H9 (cell line): ENCODE results near the gene FCMR. TPM values are rescaled to one million over a fixed set of nuclear protein-coding genes. Genes with fewer than 3 reads are reported as not detected.

Experiments used
- DNase-seq: peaks from one replicate; pipeline ENCODE4 v3.0.0-alpha.2; 2017
- H2AFZ ChIP-seq: one replicate; pipeline ENCODE4 v1.6.1; 2013; ENCODE audit warnings: mild to moderate bottlenecking, low read length, control low read depth, moderate library complexity
- H2AK5ac ChIP-seq: 2 replicates; pipeline ENCODE4 v1.6.1; 2013; ENCODE audit warnings: low read length, control low read depth, mixed read lengths; ENCODE audit not compliant: insufficient read length
- H2BK120ac ChIP-seq: one replicate; pipeline ENCODE4 v1.6.1; 2013; ENCODE audit warnings: low read depth, mild to moderate bottlenecking, low read length, control low read depth, inconsistent platforms; ENCODE audit not compliant: poor library complexity, severe bottlenecking
- H2BK12ac ChIP-seq: 2 replicates; pipeline ENCODE4 v1.6.1; 2013; ENCODE audit warnings: low read length, control low read depth, mixed read lengths, low read depth; ENCODE audit not compliant: insufficient read length
- H2BK15ac ChIP-seq: 2 replicates; pipeline ENCODE4 v1.6.1; 2013; ENCODE audit warnings: low read depth, low read length, control low read depth
- H2BK20ac ChIP-seq: one replicate; pipeline ENCODE4 v1.6.1; 2013; ENCODE audit warnings: low read depth, mild to moderate bottlenecking, low read length, control low read depth, inconsistent platforms; ENCODE audit not compliant: poor library complexity, severe bottlenecking
- H2BK5ac ChIP-seq: 2 replicates; pipeline ENCODE4 v1.6.1; 2013; ENCODE audit warnings: low read length, control low read depth, mixed read lengths; ENCODE audit not compliant: insufficient read length
- H3K14ac ChIP-seq: 2 replicates; pipeline ENCODE4 v1.6.1; 2013; ENCODE audit warnings: low read length, control low read depth; ENCODE audit not compliant: insufficient read depth
- H3K18ac ChIP-seq: 2 replicates; pipeline ENCODE4 v1.6.1; 2013; ENCODE audit warnings: low read depth, mild to moderate bottlenecking, mixed read lengths, low read length, control low read depth; ENCODE audit not compliant: insufficient read length
- H3K23ac ChIP-seq: 2 replicates; pipeline ENCODE4 v1.6.1; 2013; ENCODE audit warnings: low read length, control low read depth, mixed read lengths, low read depth; ENCODE audit not compliant: insufficient read length
- H3K23me2 ChIP-seq: 2 replicates; pipeline ENCODE4 v1.6.1; 2013; ENCODE audit warnings: low read depth, mild to moderate bottlenecking, mixed read lengths, low read length, control low read depth; ENCODE audit not compliant: insufficient read length, poor library complexity, severe bottlenecking
- H3K27ac ChIP-seq: 2 replicates; pipeline ENCODE4 v1.5.1; 2013; ENCODE audit warnings: low read length, control low read depth, mixed read lengths, low read depth; ENCODE audit not compliant: insufficient read length
- H3K27me3 ChIP-seq: 2 replicates; pipeline ENCODE4 v1.6.1; 2013; ENCODE audit warnings: low read length, control low read depth, inconsistent platforms; ENCODE audit not compliant: insufficient read depth
- H3K4ac ChIP-seq: 2 replicates; pipeline ENCODE4 v1.6.1; 2013; ENCODE audit warnings: low read depth, mild to moderate bottlenecking, control low read depth, inconsistent platforms, low read length, moderate library complexity
- H3K4me1 ChIP-seq: 2 replicates; pipeline ENCODE4 v1.6.1; 2013; ENCODE audit warnings: low read length, control low read depth, inconsistent platforms; ENCODE audit not compliant: insufficient read depth
- H3K4me2 ChIP-seq: 2 replicates; pipeline ENCODE4 v1.6.1; 2013; ENCODE audit warnings: low read length, control low read depth, mixed read lengths; ENCODE audit not compliant: insufficient read length, insufficient read depth
- H3K56ac ChIP-seq: 2 replicates; pipeline ENCODE4 v1.6.1; 2013; ENCODE audit warnings: low read depth, mild to moderate bottlenecking, mixed read lengths, low read length, control low read depth; ENCODE audit not compliant: insufficient read length
- H3K79me1 ChIP-seq: 2 replicates; pipeline ENCODE4 v1.6.1; 2013; ENCODE audit warnings: low read depth, mild to moderate bottlenecking, moderate library complexity, low read length, control low read depth, inconsistent platforms; ENCODE audit not compliant: insufficient read depth, poor library complexity, severe bottlenecking
- H3K79me2 ChIP-seq: 2 replicates; pipeline ENCODE4 v1.6.1; 2013; ENCODE audit warnings: low read length, control low read depth, inconsistent platforms; ENCODE audit not compliant: insufficient read depth
- H3K9ac ChIP-seq: 2 replicates; pipeline ENCODE4 v1.6.1; 2013; ENCODE audit warnings: low read length, control low read depth, mixed read lengths; ENCODE audit not compliant: insufficient read length; ENCODE audit errors: extremely low read depth
- H3K9me3 ChIP-seq: one replicate; pipeline ENCODE4 v1.6.1; 2013; ENCODE audit warnings: low read depth, low read length, inconsistent platforms; ENCODE audit not compliant: control insufficient read depth
- H3T11ph ChIP-seq: one replicate; pipeline ENCODE4 v1.6.1; 2013; ENCODE audit warnings: mild to moderate bottlenecking, low read length, control low read depth, inconsistent platforms
- H4K20me1 ChIP-seq: one replicate; pipeline ENCODE4 v1.6.1; 2013; ENCODE audit not compliant: control insufficient read depth, insufficient read length, insufficient read depth
- H4K5ac ChIP-seq: 2 replicates; pipeline ENCODE4 v1.6.1; 2013; ENCODE audit warnings: low read depth, mild to moderate bottlenecking, mixed read lengths, low read length, control low read depth; ENCODE audit not compliant: insufficient read length
- H4K8ac ChIP-seq: replicated peaks from 2 replicates; pipeline ENCODE4 v1.6.1; 2013; ENCODE audit warnings: low read length, control low read depth, mixed read lengths, low read depth; ENCODE audit not compliant: insufficient read length
- H4K91ac ChIP-seq: 2 replicates; pipeline ENCODE4 v1.6.1; 2013; ENCODE audit warnings: low read depth, mild to moderate bottlenecking, moderate library complexity, mixed read lengths, low read length, control low read depth; ENCODE audit not compliant: insufficient read length
- H3K27ac Mint-ChIP-seq, 3 experiments: 2 replicates in 2 of 3; 3 replicates in 1 of 3; pipeline ENCODE4 v1.8.0; 2020 to 2021; ENCODE audit warnings: mixed read lengths in 3 of 3, mild to moderate bottlenecking in 1 of 3, moderate library complexity in 1 of 3
- H3K27me3 Mint-ChIP-seq: 2 replicates; pipeline ENCODE4 v1.8.0; 2021; ENCODE audit warnings: low read depth, mild to moderate bottlenecking, moderate library complexity, mixed read lengths
- H3K36me3 Mint-ChIP-seq, 3 experiments: 2 replicates in 2 of 3; 3 replicates in 1 of 3; pipeline ENCODE4 v1.8.0; 2020 to 2021; ENCODE audit warnings: low read depth in 3 of 3, mixed read lengths in 3 of 3; ENCODE audit not compliant: insufficient read depth in 1 of 3
- H3K4me1 Mint-ChIP-seq, 2 experiments: 2 replicates each; pipeline ENCODE4 v1.8.0; 2020; ENCODE audit warnings: mixed read lengths in 2 of 2
- H3K4me3 Mint-ChIP-seq, 2 experiments: 2 replicates in 1 of 2; 3 replicates in 1 of 2; pipeline ENCODE4 v1.8.0; 2020 to 2021; ENCODE audit warnings: mild to moderate bottlenecking in 2 of 2, mixed read lengths in 2 of 2, moderate library complexity in 1 of 2
- H3K9me3 Mint-ChIP-seq, 2 experiments: 2 replicates in 1 of 2; 3 replicates in 1 of 2; pipeline ENCODE4 v1.8.0; 2020; ENCODE audit warnings: mild to moderate bottlenecking in 2 of 2, mixed read lengths in 2 of 2, moderate library complexity in 1 of 2
- CTCF ChIP-seq: fragments of 200-600 bp; sonication (generic); conservative IDR thresholded peaks from 3 replicates; pipeline ENCODE4 v1.8.0; 2021; ENCODE audit warnings: antibody characterized with exemption, mild to moderate bottlenecking
- WGBS: extraction: QIAGEN DNeasy Blood & Tissue Kit; methylation state at CpG from one replicate; pipeline ENCODE4 v1.1.7; 2013; ENCODE audit warnings: missing lambda C conversion rate, low lambda C conversion rate, mixed read lengths; ENCODE audit not compliant: insufficient read length; ENCODE audit errors: extremely low coverage; 5-methylcytosine and 5-hydroxymethylcytosine counted together
- total RNA-seq: library from RNA; stranded (reverse); gene quantifications from 2 replicates; pipeline ENCODE4 v1.2.1, GENCODE V29; 2021

Gene FCMR
- total RNA-seq, 1 experiment from 2014 or later, result not detected

- Histone ChIP-seq H3K27me3 (no peaks in the 10 kb centered on the region), H3K4me1 (peaks cover 2% of the 10 kb centered on the region; the same call in 1 of the 2 replicates), H2AFZ (no peak overlapping the region), H2BK15ac (no peak overlapping the region), H3K27ac (no peak overlapping the region), H3K79me2 (no peaks in the 10 kb centered on the region), H2BK12ac (no peak overlapping the region), H3K79me1 (no peaks in the 10 kb centered on the region), H2BK20ac (no peak overlapping the region), H2BK5ac (no peak overlapping the region), H3K4ac (no peak overlapping the region), H3K9me3 (no peaks in the 10 kb centered on the region), H2BK120ac (no peak overlapping the region), H3K18ac (no peak overlapping the region), H4K8ac (no peak overlapping the region), H3K4me2 (no peak overlapping the region), H4K5ac (no peak overlapping the region), H3T11ph (no peak overlapping the region), H3K56ac (no peak overlapping the region), H3K14ac (no peak overlapping the region), H3K23me2 (no peaks in the 10 kb centered on the region), H3K9ac (no peak overlapping the region), H4K20me1 (no peaks in the 10 kb centered on the region), H2AK5ac (no peak overlapping the region), H3K23ac (no peak overlapping the region), H4K91ac (no peak overlapping the region)
- Mint-ChIP-seq H3K4me1 (peaks cover 9% of the 10 kb centered on the region in 2 experiments), H3K27me3 (peaks cover 3% of the 10 kb centered on the region), H3K27ac (no peak overlapping the region), H3K4me3 (no peak overlapping the region), H3K9me3 (peaks cover 0 to 6% of the 10 kb centered on the region in 2 experiments; a peak in 3 of 5 replicates), H3K36me3 (no peaks in the 10 kb centered on the region)
- no peak for DNase-seq
- TF ChIP-seq CTCF, result no peak
- no CpG with 5 or more reads among the region's 3 CpGs for WGBS
These were observed 36.2 kb downstream of the FCMR start for GRCh38 chr1:206885341-206886060.
